Measurements from ENCODE around the gene SPDYE4.

Gene SPDYE4

GRCh38 chr17:8705427-8705826 is 52.9 kb downstream of the SPDYE4 start:
- Histone ChIP-seq H3K4me2 (ENCODE audit: low read length) (no peak overlapping the region), H3K9me3 (replicated peaks; ENCODE audit: low read length) (no peaks in the 10 kb centered on the region), H3K4me3 (ENCODE audit: low read length) (no peak overlapping the region), H3K36me3 (ENCODE audit: insufficient read depth, low read length) (no peaks in the 10 kb centered on the region), H3K27me3 (ENCODE audit: control insufficient read depth, insufficient read depth, low read length) (peaks cover 15% of the 10 kb centered on the region), H3K9ac (ENCODE audit: low read depth, low read length) (no peak overlapping the region), H3K4me1 (ENCODE audit: control insufficient read depth, insufficient read depth, low read length) (no peaks in the 10 kb centered on the region)

GRCh38 chr17:8703001-8703400 is 55.3 kb downstream of the SPDYE4 start:
- H3K4me2 ChIP-seq (ENCODE audit: low read length) = no peak overlapping the region
- no peaks in the 10 kb centered on the region for H3K4me1 ChIP-seq (ENCODE audit: control insufficient read depth, insufficient read depth, low read length)
- H3K9ac ChIP-seq (ENCODE audit: low read depth, low read length) = no peak overlapping the region
- H3K4me3 ChIP-seq (ENCODE audit: low read length) = no peak overlapping the region
- H3K36me3 ChIP-seq (ENCODE audit: insufficient read depth, low read length) = no peaks in the 10 kb centered on the region
- H3K27me3 ChIP-seq (ENCODE audit: control insufficient read depth, insufficient read depth, low read length) = peaks cover 23% of the 10 kb centered on the region
- H3K9me3 ChIP-seq (replicated peaks; ENCODE audit: low read length) = no peaks in the 10 kb centered on the region

GRCh38 chr17:8701754-8702153 is 56.6 kb downstream of the SPDYE4 start:
- Histone ChIP-seq H3K4me1 (ENCODE audit: control insufficient read depth, insufficient read depth, low read length) (no peaks in the 10 kb centered on the region), H3K27me3 (ENCODE audit: control insufficient read depth, insufficient read depth, low read length) (peaks cover 23% of the 10 kb centered on the region), H3K36me3 (ENCODE audit: insufficient read depth, low read length) (no peaks in the 10 kb centered on the region), H3K9me3 (replicated peaks; ENCODE audit: low read length) (no peaks in the 10 kb centered on the region), H3K4me2 (ENCODE audit: low read length) (no peak overlapping the region), H3K9ac (ENCODE audit: low read depth, low read length) (no peak overlapping the region), H3K4me3 (ENCODE audit: low read length) (no peak overlapping the region)

- Histone ChIP-seq H3K4me1 (ENCODE audit: control insufficient read depth, insufficient read depth, low read length) (no peaks in the 10 kb centered on the region), H3K4me2 (ENCODE audit: low read length) (no peak overlapping the region), H3K9ac (ENCODE audit: low read depth, low read length) (no peak overlapping the region), H3K9me3 (replicated peaks; ENCODE audit: low read length) (no peaks in the 10 kb centered on the region), H3K27me3 (ENCODE audit: control insufficient read depth, insufficient read depth, low read length) (peaks cover 23% of the 10 kb centered on the region), H3K36me3 (ENCODE audit: insufficient read depth, low read length) (no peaks in the 10 kb centered on the region), H3K4me3 (ENCODE audit: low read length) (no peak overlapping the region)
These were observed 57.1 kb downstream of the SPDYE4 start for GRCh38 chr17:8701221-8701620.

Measured in skeletal muscle satellite cell (primary cell).